ENCODE measurements around the gene ZNF267. TPM values are rescaled to one million over a fixed set of nuclear protein-coding genes. Genes with fewer than 3 reads are reported as not detected.

Gene ZNF267
- total and polyA plus RNA-seq, 2 donors (not counting 3 experiments of a cell fraction or from before 2014, with no cell fraction given): 5.2 to 19.1 TPM

DNA sequence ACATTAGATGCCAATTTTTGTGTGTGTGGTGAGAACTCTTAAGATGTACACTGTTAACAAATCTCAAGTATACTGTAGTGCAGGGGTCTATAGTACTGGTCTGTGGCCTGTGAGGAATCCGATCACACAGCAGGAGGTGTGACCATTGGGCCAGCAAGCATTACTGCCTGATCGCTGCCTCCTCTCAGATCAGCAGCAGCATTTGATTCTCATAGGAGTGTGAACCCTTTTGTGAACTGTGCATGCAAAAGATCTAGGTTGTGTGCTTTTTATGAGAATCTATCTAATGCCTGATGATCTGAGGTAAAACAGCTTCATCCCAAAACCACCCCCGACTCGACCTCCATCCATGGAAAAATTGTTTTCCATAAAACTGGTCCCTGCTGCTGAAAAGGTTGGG lies 12.6 kb downstream of the ZNF267 start:
- no peak overlapping the region for H2AFZ ChIP-seq (ENCODE audit: low read depth, low read length)
- no peak overlapping the region for H3K9ac ChIP-seq (replicated peaks; ENCODE audit: extremely low read depth, insufficient read depth, low read length)
- TF ChIP-seq, protein P1, sequence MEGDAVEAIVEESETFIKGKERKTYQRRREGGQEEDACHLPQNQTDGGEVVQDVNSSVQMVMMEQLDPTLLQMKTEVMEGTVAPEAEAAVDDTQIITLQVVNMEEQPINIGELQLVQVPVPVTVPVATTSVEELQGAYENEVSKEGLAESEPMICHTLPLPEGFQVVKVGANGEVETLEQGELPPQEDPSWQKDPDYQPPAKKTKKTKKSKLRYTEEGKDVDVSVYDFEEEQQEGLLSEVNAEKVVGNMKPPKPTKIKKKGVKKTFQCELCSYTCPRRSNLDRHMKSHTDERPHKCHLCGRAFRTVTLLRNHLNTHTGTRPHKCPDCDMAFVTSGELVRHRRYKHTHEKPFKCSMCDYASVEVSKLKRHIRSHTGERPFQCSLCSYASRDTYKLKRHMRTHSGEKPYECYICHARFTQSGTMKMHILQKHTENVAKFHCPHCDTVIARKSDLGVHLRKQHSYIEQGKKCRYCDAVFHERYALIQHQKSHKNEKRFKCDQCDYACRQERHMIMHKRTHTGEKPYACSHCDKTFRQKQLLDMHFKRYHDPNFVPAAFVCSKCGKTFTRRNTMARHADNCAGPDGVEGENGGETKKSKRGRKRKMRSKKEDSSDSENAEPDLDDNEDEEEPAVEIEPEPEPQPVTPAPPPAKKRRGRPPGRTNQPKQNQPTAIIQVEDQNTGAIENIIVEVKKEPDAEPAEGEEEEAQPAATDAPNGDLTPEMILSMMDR (IDR thresholded peaks at IDR 0.05; ENCODE audit: extremely low read depth in 1 of 2, insufficient read depth in 1 of 2, low read depth in 1 of 2, low read length in 2 of 2): no peak
- TF ChIP-seq POLR2AphosphoS5 (IDR thresholded peaks at IDR 0.05; ENCODE audit: insufficient read depth, low read depth, low read length) (no peak), POLR2A (IDR thresholded peaks at IDR 0.05; ENCODE audit: low read depth, low read length) (no peak), MYC (IDR thresholded peaks at IDR 0.05; ENCODE audit: low read depth, low read length) (no peak), EZH2 (IDR thresholded peaks at IDR 0.05; ENCODE audit: borderline replicate concordance, low read depth, low read length, severe bottlenecking) (no peak), GATA2 (IDR thresholded peaks at IDR 0.05; ENCODE audit: insufficient read depth, insufficient read length, low read depth, low read length) (no peak), FOS (IDR thresholded peaks at IDR 0.05; ENCODE audit: borderline replicate concordance, insufficient read depth, low read length) (no peak), JUN (IDR thresholded peaks at IDR 0.05; ENCODE audit: borderline replicate concordance, insufficient read depth, insufficient read length, low read depth) (no peak)
- TF ChIP-seq, protein P2, sequence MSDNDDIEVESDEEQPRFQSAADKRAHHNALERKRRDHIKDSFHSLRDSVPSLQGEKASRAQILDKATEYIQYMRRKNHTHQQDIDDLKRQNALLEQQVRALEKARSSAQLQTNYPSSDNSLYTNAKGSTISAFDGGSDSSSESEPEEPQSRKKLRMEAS (IDR thresholded peaks at IDR 0.05; ENCODE audit: insufficient read depth, insufficient read length): no peak
- H3K27me3 ChIP-seq (ENCODE audit: control insufficient read depth in 2 of 2, insufficient read depth in 2 of 2, low read length in 2 of 2): no peaks in the 10 kb centered on the region
- peaks cover under 1% of the 10 kb centered on the region for H3K4me1 ChIP-seq (ENCODE audit: control insufficient read depth, extremely low read depth, insufficient read depth, low read length)
- peaks cover 92% of the 10 kb centered on the region for H3K79me2 ChIP-seq (ENCODE audit: control insufficient read depth, insufficient read depth, low read length)
- BruUV-seq (replicated peaks): no TSS peak
- no peak overlapping the region for H3K4me2 ChIP-seq (ENCODE audit: insufficient read depth, low read length)
- intact Hi-C loops (cut with micrococcal nuclease) (no loop called here), dilution Hi-C loops (cut with MboI; ENCODE audit: extremely low pct_ligation_motif_present, low sequenced_read_pairs) (no loop called here)
- H3K4me3 ChIP-seq (replicated peaks in 1 of 3; ENCODE audit: insufficient read depth in 1 of 3, low read depth in 1 of 3, low read length in 3 of 3): no peak overlapping the region
- peaks cover 15% of the 10 kb centered on the region for H4K20me1 ChIP-seq (replicated peaks; ENCODE audit: control insufficient read depth, extremely low read depth, insufficient read depth, low read length)
- POLR2A ChIA-PET: no interaction called here
- CTCF ChIA-PET: no interaction called here
- H3K36me3 ChIP-seq (ENCODE audit: control insufficient read depth in 2 of 2, extremely low read depth in 1 of 2, insufficient read depth in 2 of 2, low read length in 2 of 2): peaks cover 9 to 28% of the 10 kb centered on the region in 2 experiments
- H3K9me3 ChIP-seq (replicated peaks; ENCODE audit: control insufficient read depth, insufficient read depth, low read length): peaks cover 3% of the 10 kb centered on the region
- no peak for FAIRE-seq
- H3K9me1 ChIP-seq (replicated peaks; ENCODE audit: control insufficient read depth, extremely low read depth, insufficient read depth, low read length): no peaks in the 10 kb centered on the region
- no peak for DNase-seq (ENCODE audit: low read depth, low spot score)
- no peak overlapping the region for H3K27ac ChIP-seq (ENCODE audit: insufficient read depth, low read depth, low read length)
